AG10803 (cell line): ENCODE results near the gene NR2C2AP.
"Not testable (repeated sequence)": the region's sequence is repeated elsewhere in the genome, so short reads cannot be mapped to it uniquely, and the experiment has no call there.

Experiments used
- DNase-seq: peaks from one replicate; pipeline ENCODE4 v3.0.0; 2010; ENCODE audit warnings: low read depth
- H3K4me3 ChIP-seq: 2 replicates; pipeline ENCODE4 v1.5.1; 2011; ENCODE audit warnings: mild to moderate bottlenecking, low read length, control low read depth
- TF ChIP-seq, protein P1 (sequence below): conservative IDR thresholded peaks from 2 replicates; pipeline ENCODE4 v1.5.1; 2011; ENCODE audit warnings: mild to moderate bottlenecking, low read length, control low read depth, inconsistent platforms

The NR2C2AP gene

DNA sequence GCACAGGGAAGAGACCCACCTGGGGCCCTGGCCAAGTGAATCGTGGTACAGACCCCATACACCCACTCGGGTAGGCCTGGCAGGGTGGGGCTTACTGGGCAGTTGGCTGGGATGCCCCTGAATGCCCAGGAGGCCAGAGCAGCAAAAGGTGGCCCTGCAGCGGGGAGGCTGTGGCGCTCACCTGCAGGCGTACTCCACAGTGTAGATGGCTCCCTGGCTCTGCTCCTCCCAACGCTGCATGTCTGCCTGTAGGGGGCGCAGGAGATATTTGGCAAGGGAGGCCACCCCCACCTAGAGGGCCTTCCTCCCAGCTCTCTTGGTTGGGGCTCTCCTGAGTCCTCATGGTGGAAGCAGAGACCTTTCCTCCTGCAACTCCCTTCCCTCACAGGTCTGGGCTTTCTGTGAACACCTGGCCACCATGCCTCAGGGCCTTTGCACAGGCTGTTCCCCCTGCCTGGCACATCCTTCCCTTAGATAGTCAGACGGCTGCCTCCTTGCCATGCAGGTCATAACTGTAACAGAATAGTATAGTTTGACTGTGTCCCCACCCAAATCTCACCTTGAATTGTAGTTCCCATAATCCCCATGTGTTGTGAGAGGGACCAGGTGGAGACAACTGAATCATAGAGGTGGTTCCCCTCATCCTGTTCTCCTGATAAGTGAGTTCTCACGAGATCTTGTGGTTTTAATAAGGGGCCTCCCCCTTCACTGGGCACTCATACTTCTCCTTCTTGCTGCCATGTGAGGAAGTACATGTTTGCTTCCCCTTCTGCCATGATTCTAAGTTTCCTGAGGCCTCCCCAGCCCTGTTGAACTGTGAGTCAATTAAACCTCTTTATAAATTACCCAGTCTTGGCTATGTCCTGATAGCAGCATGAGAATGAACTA lies 17.1 kb downstream of the NR2C2AP start:
- no peak overlapping the region for H3K4me3 ChIP-seq
- DNase-seq = peak; percentile 16
- TF ChIP-seq, protein P1, sequence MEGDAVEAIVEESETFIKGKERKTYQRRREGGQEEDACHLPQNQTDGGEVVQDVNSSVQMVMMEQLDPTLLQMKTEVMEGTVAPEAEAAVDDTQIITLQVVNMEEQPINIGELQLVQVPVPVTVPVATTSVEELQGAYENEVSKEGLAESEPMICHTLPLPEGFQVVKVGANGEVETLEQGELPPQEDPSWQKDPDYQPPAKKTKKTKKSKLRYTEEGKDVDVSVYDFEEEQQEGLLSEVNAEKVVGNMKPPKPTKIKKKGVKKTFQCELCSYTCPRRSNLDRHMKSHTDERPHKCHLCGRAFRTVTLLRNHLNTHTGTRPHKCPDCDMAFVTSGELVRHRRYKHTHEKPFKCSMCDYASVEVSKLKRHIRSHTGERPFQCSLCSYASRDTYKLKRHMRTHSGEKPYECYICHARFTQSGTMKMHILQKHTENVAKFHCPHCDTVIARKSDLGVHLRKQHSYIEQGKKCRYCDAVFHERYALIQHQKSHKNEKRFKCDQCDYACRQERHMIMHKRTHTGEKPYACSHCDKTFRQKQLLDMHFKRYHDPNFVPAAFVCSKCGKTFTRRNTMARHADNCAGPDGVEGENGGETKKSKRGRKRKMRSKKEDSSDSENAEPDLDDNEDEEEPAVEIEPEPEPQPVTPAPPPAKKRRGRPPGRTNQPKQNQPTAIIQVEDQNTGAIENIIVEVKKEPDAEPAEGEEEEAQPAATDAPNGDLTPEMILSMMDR = peak; percentile 52

DNA sequence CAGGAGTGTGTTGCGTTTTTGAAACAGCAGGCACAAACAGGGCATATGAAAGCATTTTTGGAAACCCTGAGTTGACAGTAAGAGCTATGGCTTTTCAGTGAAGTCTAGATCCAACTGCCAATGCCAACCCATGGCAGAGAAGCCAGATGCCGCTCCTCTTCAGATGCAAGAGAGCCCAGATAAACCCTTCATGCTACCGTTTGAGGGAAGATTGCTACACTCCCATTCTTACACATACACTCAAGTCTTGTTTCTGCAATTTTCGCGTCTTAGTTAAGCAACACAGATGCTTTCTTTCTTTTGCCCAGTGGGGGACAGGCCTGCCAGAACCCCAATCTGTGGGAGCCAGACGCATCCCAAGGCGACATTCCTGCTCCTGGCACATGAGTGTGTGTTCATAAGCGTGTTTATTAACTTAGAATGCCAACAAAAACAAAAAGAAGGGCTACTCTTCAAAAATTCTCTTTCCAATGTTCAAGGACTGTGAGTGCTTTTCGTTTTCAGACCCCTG lies 21.7 kb downstream of the NR2C2AP start:
- no peak for DNase-seq
- H3K4me3 ChIP-seq = no peak overlapping the region
- TF ChIP-seq, protein P1 = no peak

DNA sequence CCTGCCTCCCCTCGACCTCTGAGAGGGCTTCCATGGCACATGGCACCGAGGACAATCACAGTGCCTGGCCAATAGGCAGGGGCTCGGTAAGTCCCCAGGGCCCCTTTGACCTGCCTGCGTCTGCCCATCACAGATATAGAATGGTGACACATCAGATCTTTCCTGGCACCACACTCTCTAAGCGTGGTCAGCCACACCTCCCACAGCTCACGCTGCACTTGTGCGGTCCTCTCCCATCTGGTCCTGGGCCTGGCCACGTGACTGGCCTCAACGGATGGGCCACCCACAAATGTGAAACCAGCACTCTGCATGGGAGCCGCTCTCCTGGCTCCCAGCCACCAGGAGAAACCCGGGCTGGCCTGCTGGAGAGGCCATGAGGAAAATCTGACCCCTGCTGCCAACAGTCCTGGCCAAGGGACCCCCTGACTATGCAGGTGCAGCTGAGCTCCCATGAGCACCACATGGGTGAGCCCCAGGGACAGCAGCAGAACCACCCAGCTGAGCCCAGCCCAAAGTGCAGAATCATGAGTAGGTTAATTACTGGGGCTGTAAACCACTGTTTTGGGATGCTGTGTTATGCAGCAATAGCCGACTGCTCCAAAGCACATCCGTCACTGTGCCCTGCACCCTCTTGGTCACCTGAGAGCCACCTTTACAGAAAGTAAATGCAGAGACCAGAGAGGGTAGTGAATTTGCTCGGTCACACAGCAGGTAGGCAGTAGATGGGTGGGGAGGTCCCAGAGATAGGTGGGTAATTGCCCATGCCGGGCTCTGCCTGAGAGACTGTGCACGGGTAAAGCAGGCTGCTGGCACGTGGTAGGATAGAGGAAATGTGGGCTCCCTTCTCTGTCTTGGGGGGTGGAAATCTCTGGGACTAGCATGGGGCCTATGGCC lies 23.4 kb downstream of the NR2C2AP start:
- TF ChIP-seq, protein P1 = no peak
- DNase-seq = no peak
- no peak overlapping the region for H3K4me3 ChIP-seq

DNA sequence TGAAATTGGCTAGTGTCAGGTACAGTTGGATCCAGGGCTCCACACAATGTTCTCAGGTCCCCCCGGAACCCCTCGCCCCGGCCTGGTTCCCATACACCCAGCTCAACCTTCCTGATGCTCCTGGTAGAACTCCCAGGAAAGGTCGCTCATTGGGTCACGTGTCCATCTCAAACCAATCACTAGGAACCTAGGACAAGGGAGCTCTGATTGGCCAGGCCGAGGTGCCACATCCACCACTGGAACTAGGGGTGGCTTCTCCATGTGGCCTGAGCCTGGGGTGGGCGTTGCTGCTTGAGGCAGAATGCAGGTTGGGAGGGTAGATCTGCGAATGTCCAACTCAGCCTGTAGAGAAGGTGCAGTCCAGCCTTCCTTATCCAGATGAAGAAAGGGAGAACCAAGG lies 26.3 kb downstream of the NR2C2AP start:
- no peak for DNase-seq

DNA sequence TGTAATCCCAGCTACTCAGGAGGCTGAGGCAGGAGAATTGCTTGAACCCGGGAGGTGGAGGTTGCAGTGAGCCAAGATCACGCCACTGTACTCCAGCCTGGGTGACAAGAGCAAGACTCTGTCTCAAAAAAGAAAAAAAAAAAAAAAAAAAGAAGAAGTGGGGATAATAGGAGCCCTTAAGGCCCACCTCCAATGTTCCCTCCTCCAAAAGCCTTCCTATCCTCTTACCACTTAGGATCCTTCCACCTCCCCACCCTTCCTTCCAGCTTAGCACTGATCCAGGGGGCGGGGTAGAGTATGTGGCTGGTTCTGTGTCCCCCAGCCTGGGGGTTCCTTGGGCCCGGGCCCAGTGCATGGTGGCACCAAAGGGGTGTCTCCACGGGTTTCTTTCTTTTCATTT lies 30.0 kb downstream of the NR2C2AP start:
- not testable (repeated sequence) for DNase-seq, H3K4me3 ChIP-seq

More for the DNA sequence above, 26.3 kb downstream of the NR2C2AP start:
- H3K4me3 ChIP-seq = no peak overlapping the region
- TF ChIP-seq, protein P1 = no peak

DNA sequence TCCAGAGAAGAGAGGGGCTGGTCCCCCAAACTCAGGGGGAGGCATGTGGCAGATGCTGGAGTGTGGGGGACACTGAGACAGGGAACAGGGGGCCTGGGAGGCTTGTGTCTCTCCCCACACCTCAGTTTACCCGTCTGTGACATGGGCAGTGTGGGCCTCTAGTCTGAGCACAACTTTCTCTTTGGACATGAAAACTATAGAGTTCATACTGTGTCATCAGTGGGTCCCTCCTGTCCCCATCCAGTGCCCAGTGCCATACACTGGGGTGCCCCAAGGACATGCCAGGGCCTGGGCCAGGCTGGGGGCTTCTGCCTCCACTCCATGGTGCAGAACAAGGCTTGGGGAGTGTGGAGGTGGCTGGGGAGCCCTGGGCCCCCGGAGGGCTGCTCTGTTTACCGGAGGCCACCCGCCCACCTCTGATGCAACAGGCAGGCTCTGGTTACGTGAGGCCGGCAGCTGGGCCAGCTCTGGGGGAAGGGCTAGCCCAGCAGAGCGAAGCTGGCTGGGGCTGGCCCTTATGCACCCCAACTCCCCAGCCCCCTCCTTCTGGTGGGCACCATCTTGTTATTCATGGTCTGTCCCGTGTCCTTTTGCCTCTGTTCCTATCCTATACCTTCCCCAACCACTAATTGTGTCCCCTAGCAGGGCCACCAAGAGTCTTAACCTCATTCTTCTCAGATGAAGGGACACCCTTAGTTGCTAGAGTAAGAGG lies 31.2 kb downstream of the NR2C2AP start:
- no peak overlapping the region for H3K4me3 ChIP-seq
- peak; percentile 56 for DNase-seq
- TF ChIP-seq, protein P1 = no peak
